GM12891 (cell line): ENCODE measurements around the gene SLC38A2.

Experiments used
- POLR2A ChIP-seq: IDR thresholded peaks from 2 replicates; pipeline ENCODE4 v1.6.1; 2011; ENCODE audit warnings: low read depth, low read length, control low read depth
- POLR2AphosphoS5 ChIP-seq: IDR thresholded peaks from 2 replicates; pipeline ENCODE4 v1.6.1; 2011; ENCODE audit warnings: low read depth, low read length, control low read depth
- TAF1 ChIP-seq: IDR thresholded peaks from 2 replicates; pipeline ENCODE4 v1.6.1; 2011; ENCODE audit warnings: low read depth, low read length, control low read depth

GRCh38 chr12:46385438-46385837 lies 12.9 kb upstream of the SLC38A2 start:
- TF ChIP-seq TAF1 (no peak), POLR2A (no peak), POLR2AphosphoS5 (no peak)
